ENCODE measurements around the gene ZC3H6.

GRCh38 chr2:112312821-112313220, 37.4 kb downstream of the ZC3H6 start:
- TF ChIP-seq POLR2A (IDR thresholded peaks at IDR 0.05), result no peak
- TF ChIP-seq CTCF (IDR thresholded peaks at IDR 0.05), result no peak

Data from uterus (tissue), 2 donors.